H9 (cell line): Measurements from ENCODE around the gene GAREM1. TPM values are rescaled to one million over a fixed set of nuclear protein-coding genes. Genes with fewer than 3 reads are reported as not detected.

ENCODE experiments used
- DNase-seq: peaks from one replicate; pipeline ENCODE4 v3.0.0-alpha.2; 2017
- H2AFZ ChIP-seq: one replicate; pipeline ENCODE4 v1.6.1; 2013; ENCODE audit warnings: mild to moderate bottlenecking, low read length, control low read depth, moderate library complexity
- H2AK5ac ChIP-seq: 2 replicates; pipeline ENCODE4 v1.6.1; 2013; ENCODE audit warnings: low read length, control low read depth, mixed read lengths; ENCODE audit not compliant: insufficient read length
- H2BK120ac ChIP-seq: one replicate; pipeline ENCODE4 v1.6.1; 2013; ENCODE audit warnings: low read depth, mild to moderate bottlenecking, low read length, control low read depth, inconsistent platforms; ENCODE audit not compliant: poor library complexity, severe bottlenecking
- H2BK12ac ChIP-seq: 2 replicates; pipeline ENCODE4 v1.6.1; 2013; ENCODE audit warnings: low read length, control low read depth, mixed read lengths, low read depth; ENCODE audit not compliant: insufficient read length
- H2BK15ac ChIP-seq: 2 replicates; pipeline ENCODE4 v1.6.1; 2013; ENCODE audit warnings: low read depth, low read length, control low read depth
- H2BK20ac ChIP-seq: one replicate; pipeline ENCODE4 v1.6.1; 2013; ENCODE audit warnings: low read depth, mild to moderate bottlenecking, low read length, control low read depth, inconsistent platforms; ENCODE audit not compliant: poor library complexity, severe bottlenecking
- H2BK5ac ChIP-seq: 2 replicates; pipeline ENCODE4 v1.6.1; 2013; ENCODE audit warnings: low read length, control low read depth, mixed read lengths; ENCODE audit not compliant: insufficient read length
- H3K14ac ChIP-seq: 2 replicates; pipeline ENCODE4 v1.6.1; 2013; ENCODE audit warnings: low read length, control low read depth; ENCODE audit not compliant: insufficient read depth
- H3K18ac ChIP-seq: 2 replicates; pipeline ENCODE4 v1.6.1; 2013; ENCODE audit warnings: low read depth, mild to moderate bottlenecking, mixed read lengths, low read length, control low read depth; ENCODE audit not compliant: insufficient read length
- H3K23ac ChIP-seq: 2 replicates; pipeline ENCODE4 v1.6.1; 2013; ENCODE audit warnings: low read length, control low read depth, mixed read lengths, low read depth; ENCODE audit not compliant: insufficient read length
- H3K23me2 ChIP-seq: 2 replicates; pipeline ENCODE4 v1.6.1; 2013; ENCODE audit warnings: low read depth, mild to moderate bottlenecking, mixed read lengths, low read length, control low read depth; ENCODE audit not compliant: insufficient read length, poor library complexity, severe bottlenecking
- H3K27ac ChIP-seq: 2 replicates; pipeline ENCODE4 v1.5.1; 2013; ENCODE audit warnings: low read length, control low read depth, mixed read lengths, low read depth; ENCODE audit not compliant: insufficient read length
- H3K27me3 ChIP-seq: 2 replicates; pipeline ENCODE4 v1.6.1; 2013; ENCODE audit warnings: low read length, control low read depth, inconsistent platforms; ENCODE audit not compliant: insufficient read depth
- H3K4ac ChIP-seq: 2 replicates; pipeline ENCODE4 v1.6.1; 2013; ENCODE audit warnings: low read depth, mild to moderate bottlenecking, control low read depth, inconsistent platforms, low read length, moderate library complexity
- H3K4me1 ChIP-seq: 2 replicates; pipeline ENCODE4 v1.6.1; 2013; ENCODE audit warnings: low read length, control low read depth, inconsistent platforms; ENCODE audit not compliant: insufficient read depth
- H3K4me2 ChIP-seq: 2 replicates; pipeline ENCODE4 v1.6.1; 2013; ENCODE audit warnings: low read length, control low read depth, mixed read lengths; ENCODE audit not compliant: insufficient read length, insufficient read depth
- H3K56ac ChIP-seq: 2 replicates; pipeline ENCODE4 v1.6.1; 2013; ENCODE audit warnings: low read depth, mild to moderate bottlenecking, mixed read lengths, low read length, control low read depth; ENCODE audit not compliant: insufficient read length
- H3K79me1 ChIP-seq: 2 replicates; pipeline ENCODE4 v1.6.1; 2013; ENCODE audit warnings: low read depth, mild to moderate bottlenecking, moderate library complexity, low read length, control low read depth, inconsistent platforms; ENCODE audit not compliant: insufficient read depth, poor library complexity, severe bottlenecking
- H3K79me2 ChIP-seq: 2 replicates; pipeline ENCODE4 v1.6.1; 2013; ENCODE audit warnings: low read length, control low read depth, inconsistent platforms; ENCODE audit not compliant: insufficient read depth
- H3K9ac ChIP-seq: 2 replicates; pipeline ENCODE4 v1.6.1; 2013; ENCODE audit warnings: low read length, control low read depth, mixed read lengths; ENCODE audit not compliant: insufficient read length; ENCODE audit errors: extremely low read depth
- H3K9me3 ChIP-seq: one replicate; pipeline ENCODE4 v1.6.1; 2013; ENCODE audit warnings: low read depth, low read length, inconsistent platforms; ENCODE audit not compliant: control insufficient read depth
- H3T11ph ChIP-seq: one replicate; pipeline ENCODE4 v1.6.1; 2013; ENCODE audit warnings: mild to moderate bottlenecking, low read length, control low read depth, inconsistent platforms
- H4K20me1 ChIP-seq: one replicate; pipeline ENCODE4 v1.6.1; 2013; ENCODE audit not compliant: control insufficient read depth, insufficient read length, insufficient read depth
- H4K5ac ChIP-seq: 2 replicates; pipeline ENCODE4 v1.6.1; 2013; ENCODE audit warnings: low read depth, mild to moderate bottlenecking, mixed read lengths, low read length, control low read depth; ENCODE audit not compliant: insufficient read length
- H4K8ac ChIP-seq: replicated peaks from 2 replicates; pipeline ENCODE4 v1.6.1; 2013; ENCODE audit warnings: low read length, control low read depth, mixed read lengths, low read depth; ENCODE audit not compliant: insufficient read length
- H4K91ac ChIP-seq: 2 replicates; pipeline ENCODE4 v1.6.1; 2013; ENCODE audit warnings: low read depth, mild to moderate bottlenecking, moderate library complexity, mixed read lengths, low read length, control low read depth; ENCODE audit not compliant: insufficient read length
- H3K27ac Mint-ChIP-seq, 3 experiments: 2 replicates in 2 of 3; 3 replicates in 1 of 3; pipeline ENCODE4 v1.8.0; 2020 to 2021; ENCODE audit warnings: mixed read lengths in 3 of 3, mild to moderate bottlenecking in 1 of 3, moderate library complexity in 1 of 3
- H3K27me3 Mint-ChIP-seq: 2 replicates; pipeline ENCODE4 v1.8.0; 2021; ENCODE audit warnings: low read depth, mild to moderate bottlenecking, moderate library complexity, mixed read lengths
- H3K36me3 Mint-ChIP-seq, 3 experiments: 2 replicates in 2 of 3; 3 replicates in 1 of 3; pipeline ENCODE4 v1.8.0; 2020 to 2021; ENCODE audit warnings: low read depth in 3 of 3, mixed read lengths in 3 of 3; ENCODE audit not compliant: insufficient read depth in 1 of 3
- H3K4me1 Mint-ChIP-seq, 2 experiments: 2 replicates each; pipeline ENCODE4 v1.8.0; 2020; ENCODE audit warnings: mixed read lengths in 2 of 2
- H3K4me3 Mint-ChIP-seq, 2 experiments: 2 replicates in 1 of 2; 3 replicates in 1 of 2; pipeline ENCODE4 v1.8.0; 2020 to 2021; ENCODE audit warnings: mild to moderate bottlenecking in 2 of 2, mixed read lengths in 2 of 2, moderate library complexity in 1 of 2
- H3K9me3 Mint-ChIP-seq, 2 experiments: 2 replicates in 1 of 2; 3 replicates in 1 of 2; pipeline ENCODE4 v1.8.0; 2020; ENCODE audit warnings: mild to moderate bottlenecking in 2 of 2, mixed read lengths in 2 of 2, moderate library complexity in 1 of 2
- WGBS: extraction: QIAGEN DNeasy Blood & Tissue Kit; methylation state at CpG from one replicate; pipeline ENCODE4 v1.1.7; 2013; ENCODE audit warnings: missing lambda C conversion rate, low lambda C conversion rate, mixed read lengths; ENCODE audit not compliant: insufficient read length; ENCODE audit errors: extremely low coverage; 5-methylcytosine and 5-hydroxymethylcytosine counted together
- total RNA-seq: library from RNA; stranded (reverse); gene quantifications from 2 replicates; pipeline ENCODE4 v1.2.1, GENCODE V29; 2021
- TF ChIP-seq, protein P1 (sequence below): fragments of 200-600 bp; sonication (generic); conservative IDR thresholded peaks from 3 replicates; pipeline ENCODE4 v1.8.0; 2021; ENCODE audit warnings: antibody characterized with exemption, mild to moderate bottlenecking

The GAREM1 gene
- total RNA-seq, 1 experiment from 2014 or later, result 4.4 TPM

DNA sequence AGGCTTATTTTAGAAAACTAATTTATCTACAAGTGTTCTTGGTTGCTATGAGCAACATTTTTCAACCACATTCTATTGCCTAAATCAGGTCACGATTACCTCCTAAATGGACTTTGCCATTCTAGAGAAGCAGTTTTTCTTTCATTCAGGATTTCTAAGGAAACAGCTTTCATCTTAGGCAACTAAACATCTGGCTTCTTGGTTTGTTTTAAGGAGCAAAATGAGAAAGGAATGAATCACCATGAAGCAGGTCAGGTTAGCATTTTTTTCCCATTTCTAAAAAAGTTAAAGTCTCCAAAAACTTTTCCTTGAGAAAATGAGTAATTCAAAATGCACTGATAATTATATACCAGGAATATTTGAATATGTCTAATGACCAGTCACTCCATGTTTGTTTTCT lies 114.8 kb downstream of the GAREM1 start:
- DNase-seq, result no peak
- no peak overlapping the region for H3K4me3 Mint-ChIP-seq
- no peaks in the 10 kb centered on the region for H3K9me3 Mint-ChIP-seq
- Histone ChIP-seq H3K18ac (no peak overlapping the region), H3K9ac (no peak overlapping the region), H2AFZ (no peak overlapping the region), H2BK15ac (no peak overlapping the region), H4K20me1 (no peaks in the 10 kb centered on the region), H3K23ac (no peak overlapping the region), H3K27me3 (no peaks in the 10 kb centered on the region), H3T11ph (no peak overlapping the region), H3K9me3 (no peaks in the 10 kb centered on the region), H2BK12ac (no peak overlapping the region), H3K79me1 (no peaks in the 10 kb centered on the region), H3K79me2 (no peaks in the 10 kb centered on the region), H2BK120ac (no peak overlapping the region), H3K23me2 (no peaks in the 10 kb centered on the region), H3K27ac (no peak overlapping the region), H3K4ac (no peak overlapping the region), H2BK5ac (no peak overlapping the region), H3K56ac (no peak overlapping the region), H2BK20ac (no peak overlapping the region), H4K8ac (no peak overlapping the region), H2AK5ac (no peak overlapping the region), H4K5ac (no peak overlapping the region), H3K14ac (no peak overlapping the region), H4K91ac (no peak overlapping the region), H3K4me2 (no peak overlapping the region), H3K4me1 (peaks cover 4% of the 10 kb centered on the region; the same call in 1 of the 2 replicates)
- peaks cover 15 to 20% of the 10 kb centered on the region in 2 experiments for H3K4me1 Mint-ChIP-seq
- WGBS, result no CpG with 5 or more reads among the region's 1 CpG
- TF ChIP-seq, protein P1, sequence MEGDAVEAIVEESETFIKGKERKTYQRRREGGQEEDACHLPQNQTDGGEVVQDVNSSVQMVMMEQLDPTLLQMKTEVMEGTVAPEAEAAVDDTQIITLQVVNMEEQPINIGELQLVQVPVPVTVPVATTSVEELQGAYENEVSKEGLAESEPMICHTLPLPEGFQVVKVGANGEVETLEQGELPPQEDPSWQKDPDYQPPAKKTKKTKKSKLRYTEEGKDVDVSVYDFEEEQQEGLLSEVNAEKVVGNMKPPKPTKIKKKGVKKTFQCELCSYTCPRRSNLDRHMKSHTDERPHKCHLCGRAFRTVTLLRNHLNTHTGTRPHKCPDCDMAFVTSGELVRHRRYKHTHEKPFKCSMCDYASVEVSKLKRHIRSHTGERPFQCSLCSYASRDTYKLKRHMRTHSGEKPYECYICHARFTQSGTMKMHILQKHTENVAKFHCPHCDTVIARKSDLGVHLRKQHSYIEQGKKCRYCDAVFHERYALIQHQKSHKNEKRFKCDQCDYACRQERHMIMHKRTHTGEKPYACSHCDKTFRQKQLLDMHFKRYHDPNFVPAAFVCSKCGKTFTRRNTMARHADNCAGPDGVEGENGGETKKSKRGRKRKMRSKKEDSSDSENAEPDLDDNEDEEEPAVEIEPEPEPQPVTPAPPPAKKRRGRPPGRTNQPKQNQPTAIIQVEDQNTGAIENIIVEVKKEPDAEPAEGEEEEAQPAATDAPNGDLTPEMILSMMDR, result no peak
- no peak overlapping the region for H3K27ac Mint-ChIP-seq
- H3K27me3 Mint-ChIP-seq, result no peaks in the 10 kb centered on the region
- no peaks in the 10 kb centered on the region for H3K36me3 Mint-ChIP-seq
